Measurements from ENCODE around the gene PLPPR1. TPM values are rescaled to one million over a fixed set of nuclear protein-coding genes. Genes with fewer than 3 reads are reported as not detected.
A peak's percentile ranks its signal among the peaks of the same experiment; 100 is the strongest.

Gene PLPPR1
- total and polyA plus RNA-seq, 2 of the 13 experiments (the other 11 are each of a cell fraction or from before 2014, with no cell fraction given): 16.0 to 84.7 TPM

GRCh38 chr9:101359679-101360078 is 331.2 kb downstream of the PLPPR1 start (continued):
- TF ChIP-seq CREB1 (IDR thresholded peaks at IDR 0.05) (no peak), CREB1 (CRISPR knock-in tag; IDR thresholded peaks at IDR 0.05) (0 out of 2 replicates have a peak, but pooled peaks have one; percentile 34), GPN1 (CRISPR knock-in tag; IDR thresholded peaks at IDR 0.05; ENCODE audit: borderline replicate concordance) (no peak), ZNF629 (CRISPR knock-in tag; conservative IDR thresholded peaks at IDR 0.05) (0 out of 2 replicates have a peak, but pooled peaks have one; percentile 14), ZNF441 (CRISPR knock-in tag; IDR thresholded peaks at IDR 0.05; ENCODE audit: borderline replicate concordance) (peak; percentile 97), FOXP4 (CRISPR knock-in tag; IDR thresholded peaks at IDR 0.05) (peak; percentile 51), PHB2 (IDR thresholded peaks at IDR 0.05; ENCODE audit: partially characterized antibody) (no peak), RXRB (CRISPR knock-in tag; IDR thresholded peaks at IDR 0.05; ENCODE audit: borderline replicate concordance) (peak; percentile 34; the same call in 1 of the 2 replicates), FOXA1 (IDR thresholded peaks at IDR 0.05) (no peak), FOXA1 (CRISPR knock-in tag; IDR thresholded peaks at IDR 0.05) (peak; percentile 70), SOX13 (IDR thresholded peaks at IDR 0.05) (no peak), SOX13 (CRISPR knock-in tag; conservative IDR thresholded peaks at IDR 0.05 in 1 of 2, IDR thresholded peaks at IDR 0.05 in 1 of 2) (peak in 1 of 2 experiments; percentile 53; a peak in 1 of 4 replicates), ESRRA (CRISPR knock-in tag; IDR thresholded peaks at IDR 0.05; ENCODE audit: low read depth) (peak; percentile 22; the same call in 1 of the 2 replicates), HNF4A (CRISPR knock-in tag; IDR thresholded peaks at IDR 0.05) (peak; percentile 81), PRPF4 (IDR thresholded peaks at IDR 0.05; ENCODE audit: low read depth, low read length, poor library complexity, severe bottlenecking) (no peak), ZNF713 (CRISPR knock-in tag; IDR thresholded peaks at IDR 0.05) (0 out of 2 replicates have a peak, but pooled peaks have one; percentile 36), NFIC (IDR thresholded peaks at IDR 0.05; ENCODE audit: low read length) (peak; percentile 43; the same call in 1 of the 2 replicates), RCOR2 (CRISPR knock-in tag; IDR thresholded peaks at IDR 0.05) (peak; percentile 17; the same call in 1 of the 2 replicates), ZNF230 (CRISPR knock-in tag; IDR thresholded peaks at IDR 0.05) (no peak)
- TF ChIP-seq, protein P1, sequence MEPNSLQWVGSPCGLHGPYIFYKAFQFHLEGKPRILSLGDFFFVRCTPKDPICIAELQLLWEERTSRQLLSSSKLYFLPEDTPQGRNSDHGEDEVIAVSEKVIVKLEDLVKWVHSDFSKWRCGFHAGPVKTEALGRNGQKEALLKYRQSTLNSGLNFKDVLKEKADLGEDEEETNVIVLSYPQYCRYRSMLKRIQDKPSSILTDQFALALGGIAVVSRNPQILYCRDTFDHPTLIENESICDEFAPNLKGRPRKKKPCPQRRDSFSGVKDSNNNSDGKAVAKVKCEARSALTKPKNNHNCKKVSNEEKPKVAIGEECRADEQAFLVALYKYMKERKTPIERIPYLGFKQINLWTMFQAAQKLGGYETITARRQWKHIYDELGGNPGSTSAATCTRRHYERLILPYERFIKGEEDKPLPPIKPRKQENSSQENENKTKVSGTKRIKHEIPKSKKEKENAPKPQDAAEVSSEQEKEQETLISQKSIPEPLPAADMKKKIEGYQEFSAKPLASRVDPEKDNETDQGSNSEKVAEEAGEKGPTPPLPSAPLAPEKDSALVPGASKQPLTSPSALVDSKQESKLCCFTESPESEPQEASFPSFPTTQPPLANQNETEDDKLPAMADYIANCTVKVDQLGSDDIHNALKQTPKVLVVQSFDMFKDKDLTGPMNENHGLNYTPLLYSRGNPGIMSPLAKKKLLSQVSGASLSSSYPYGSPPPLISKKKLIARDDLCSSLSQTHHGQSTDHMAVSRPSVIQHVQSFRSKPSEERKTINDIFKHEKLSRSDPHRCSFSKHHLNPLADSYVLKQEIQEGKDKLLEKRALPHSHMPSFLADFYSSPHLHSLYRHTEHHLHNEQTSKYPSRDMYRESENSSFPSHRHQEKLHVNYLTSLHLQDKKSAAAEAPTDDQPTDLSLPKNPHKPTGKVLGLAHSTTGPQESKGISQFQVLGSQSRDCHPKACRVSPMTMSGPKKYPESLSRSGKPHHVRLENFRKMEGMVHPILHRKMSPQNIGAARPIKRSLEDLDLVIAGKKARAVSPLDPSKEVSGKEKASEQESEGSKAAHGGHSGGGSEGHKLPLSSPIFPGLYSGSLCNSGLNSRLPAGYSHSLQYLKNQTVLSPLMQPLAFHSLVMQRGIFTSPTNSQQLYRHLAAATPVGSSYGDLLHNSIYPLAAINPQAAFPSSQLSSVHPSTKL (CRISPR knock-in tag; IDR thresholded peaks at IDR 0.05): peak; percentile 57
- TF ChIP-seq, protein P2, sequence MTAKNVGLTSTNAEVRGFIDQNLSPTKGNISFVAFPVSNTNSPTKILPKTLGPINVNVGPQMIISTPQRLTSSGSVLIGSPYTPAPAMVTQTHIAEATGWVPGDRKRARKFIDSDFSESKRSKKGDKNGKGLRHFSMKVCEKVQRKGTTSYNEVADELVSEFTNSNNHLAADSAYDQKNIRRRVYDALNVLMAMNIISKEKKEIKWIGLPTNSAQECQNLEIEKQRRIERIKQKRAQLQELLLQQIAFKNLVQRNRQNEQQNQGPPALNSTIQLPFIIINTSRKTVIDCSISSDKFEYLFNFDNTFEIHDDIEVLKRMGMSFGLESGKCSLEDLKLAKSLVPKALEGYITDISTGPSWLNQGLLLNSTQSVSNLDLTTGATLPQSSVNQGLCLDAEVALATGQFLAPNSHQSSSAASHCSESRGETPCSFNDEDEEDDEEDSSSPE (CRISPR knock-in tag; IDR thresholded peaks at IDR 0.05): no peak
- TF ChIP-seq, protein P3, sequence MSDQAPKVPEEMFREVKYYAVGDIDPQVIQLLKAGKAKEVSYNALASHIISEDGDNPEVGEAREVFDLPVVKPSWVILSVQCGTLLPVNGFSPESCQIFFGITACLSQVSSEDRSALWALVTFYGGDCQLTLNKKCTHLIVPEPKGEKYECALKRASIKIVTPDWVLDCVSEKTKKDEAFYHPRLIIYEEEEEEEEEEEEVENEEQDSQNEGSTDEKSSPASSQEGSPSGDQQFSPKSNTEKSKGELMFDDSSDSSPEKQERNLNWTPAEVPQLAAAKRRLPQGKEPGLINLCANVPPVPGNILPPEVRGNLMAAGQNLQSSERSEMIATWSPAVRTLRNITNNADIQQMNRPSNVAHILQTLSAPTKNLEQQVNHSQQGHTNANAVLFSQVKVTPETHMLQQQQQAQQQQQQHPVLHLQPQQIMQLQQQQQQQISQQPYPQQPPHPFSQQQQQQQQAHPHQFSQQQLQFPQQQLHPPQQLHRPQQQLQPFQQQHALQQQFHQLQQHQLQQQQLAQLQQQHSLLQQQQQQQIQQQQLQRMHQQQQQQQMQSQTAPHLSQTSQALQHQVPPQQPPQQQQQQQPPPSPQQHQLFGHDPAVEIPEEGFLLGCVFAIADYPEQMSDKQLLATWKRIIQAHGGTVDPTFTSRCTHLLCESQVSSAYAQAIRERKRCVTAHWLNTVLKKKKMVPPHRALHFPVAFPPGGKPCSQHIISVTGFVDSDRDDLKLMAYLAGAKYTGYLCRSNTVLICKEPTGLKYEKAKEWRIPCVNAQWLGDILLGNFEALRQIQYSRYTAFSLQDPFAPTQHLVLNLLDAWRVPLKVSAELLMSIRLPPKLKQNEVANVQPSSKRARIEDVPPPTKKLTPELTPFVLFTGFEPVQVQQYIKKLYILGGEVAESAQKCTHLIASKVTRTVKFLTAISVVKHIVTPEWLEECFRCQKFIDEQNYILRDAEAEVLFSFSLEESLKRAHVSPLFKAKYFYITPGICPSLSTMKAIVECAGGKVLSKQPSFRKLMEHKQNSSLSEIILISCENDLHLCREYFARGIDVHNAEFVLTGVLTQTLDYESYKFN (CRISPR knock-in tag; conservative IDR thresholded peaks at IDR 0.05): peak; percentile 74
